H1 (cell line): Measurements from ENCODE around the gene BOK. TPM values are rescaled to one million over a fixed set of nuclear protein-coding genes. Genes with fewer than 3 reads are reported as not detected.

Source experiments
- JUND ChIP-seq: IDR thresholded peaks from 2 replicates; pipeline ENCODE4 v1.6.1; 2011; ENCODE audit warnings: mild to moderate bottlenecking, improper control_type of control experiment, low read length
- KDM4A ChIP-seq: IDR thresholded peaks from one replicate; pipeline ENCODE4 v1.7.1; 2012; ENCODE audit warnings: low read depth, mild to moderate bottlenecking, moderate library complexity, low read length, inconsistent platforms; ENCODE audit not compliant: severe bottlenecking
- POLR2AphosphoS5 ChIP-seq: IDR thresholded peaks from 2 replicates; pipeline ENCODE4 v1.6.1; 2011; ENCODE audit warnings: low read depth, low read length
- SP1 ChIP-seq: IDR thresholded peaks from 2 replicates; pipeline ENCODE4 v1.6.1; 2011; ENCODE audit warnings: low read depth, low read length
- polyA plus RNA-seq, 7 experiments: library from polyadenylated mRNA; depleted of rRNA in 3 of 7; stranded (reverse) in 5 of 7; unstranded in 2 of 7; fragments of >200 nt in 5 of 7; fragments of 200-250 nt in 2 of 7; gene quantifications; 1 replicate in 5 of 7; 2 replicates in 1 of 7; 4 replicates in 1 of 7; pipeline versions ENCODE4 v1.2.1 to v1.2.3, GENCODE V29; 2011 to 2013; ENCODE audit warnings: missing spikeins in 2 of 7, mixed read lengths in 2 of 7
- total RNA-seq: library from RNA; stranded (reverse); fragmentation: NEBNext Ultra II Directional; extraction: Animal tissue kit (Norgen Biotek cat#: 25700); gene quantifications from 2 replicates; pipeline ENCODE4 v1.2.1, GENCODE V29; 2021
- TF ChIP-seq, protein P1 (sequence below): IDR thresholded peaks from 2 replicates; pipeline ENCODE4 v1.6.1; 2011; ENCODE audit warnings: low read depth, mild to moderate bottlenecking, low read length; ENCODE audit not compliant: insufficient read depth

Gene BOK
- total and polyA plus RNA-seq, 2 of the 8 experiments (the other 6 are each of a cell fraction or from before 2014, with no cell fraction given), result 33.7 to 37.6 TPM

DNA sequence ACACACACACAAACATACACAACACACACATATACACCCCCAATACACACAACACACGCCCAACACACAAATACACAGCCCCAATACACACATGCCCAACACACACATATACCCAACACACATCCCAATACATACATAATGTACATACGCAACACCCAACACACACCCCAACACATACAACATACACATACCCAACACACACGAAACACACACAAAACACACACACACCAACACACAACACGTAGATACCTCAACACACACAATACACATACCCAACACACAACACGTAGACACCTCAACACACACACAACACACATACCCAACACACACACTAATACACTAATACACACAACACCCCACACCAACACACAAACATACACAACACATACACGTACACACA is 41.2 kb upstream of the BOK start (continued):
- TF ChIP-seq, protein P1, sequence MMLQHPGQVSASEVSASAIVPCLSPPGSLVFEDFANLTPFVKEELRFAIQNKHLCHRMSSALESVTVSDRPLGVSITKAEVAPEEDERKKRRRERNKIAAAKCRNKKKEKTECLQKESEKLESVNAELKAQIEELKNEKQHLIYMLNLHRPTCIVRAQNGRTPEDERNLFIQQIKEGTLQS, result no peak
- TF ChIP-seq SP1 (no peak), POLR2AphosphoS5 (no peak), JUND (no peak), KDM4A (no peak)
